ENCODE measurements around the gene SLC39A1. TPM values are rescaled to one million over a fixed set of nuclear protein-coding genes. Genes with fewer than 3 reads are reported as not detected.
A peak's percentile ranks its signal among the peaks of the same experiment; 100 is the strongest.

Gene SLC39A1
- total RNA-seq, 1 donor from 2014 or later = 86.3 TPM

DNA sequence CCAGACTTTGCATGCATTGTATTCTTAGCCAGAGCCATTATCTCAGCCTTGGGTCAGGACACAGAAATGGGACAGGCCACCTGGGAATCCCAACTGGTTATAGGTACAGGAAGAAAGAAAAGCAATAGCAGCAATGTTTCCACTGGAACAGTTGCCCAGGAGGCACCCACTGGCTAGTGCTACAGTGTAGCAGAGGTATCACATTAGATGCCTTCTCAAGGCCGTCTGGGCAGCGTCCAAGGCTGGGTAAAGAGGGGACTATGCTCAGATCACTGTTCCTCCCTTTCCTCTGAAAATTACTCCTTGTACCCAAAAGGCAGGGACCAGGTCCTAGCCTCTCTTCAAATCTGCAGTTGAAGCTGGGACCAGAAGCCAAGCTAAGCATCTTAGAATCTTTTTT lies 7.0 kb upstream of the SLC39A1 start:
- no peaks in the 10 kb centered on the region for H3K27me3 ChIP-seq
- TF ChIP-seq, protein P1, sequence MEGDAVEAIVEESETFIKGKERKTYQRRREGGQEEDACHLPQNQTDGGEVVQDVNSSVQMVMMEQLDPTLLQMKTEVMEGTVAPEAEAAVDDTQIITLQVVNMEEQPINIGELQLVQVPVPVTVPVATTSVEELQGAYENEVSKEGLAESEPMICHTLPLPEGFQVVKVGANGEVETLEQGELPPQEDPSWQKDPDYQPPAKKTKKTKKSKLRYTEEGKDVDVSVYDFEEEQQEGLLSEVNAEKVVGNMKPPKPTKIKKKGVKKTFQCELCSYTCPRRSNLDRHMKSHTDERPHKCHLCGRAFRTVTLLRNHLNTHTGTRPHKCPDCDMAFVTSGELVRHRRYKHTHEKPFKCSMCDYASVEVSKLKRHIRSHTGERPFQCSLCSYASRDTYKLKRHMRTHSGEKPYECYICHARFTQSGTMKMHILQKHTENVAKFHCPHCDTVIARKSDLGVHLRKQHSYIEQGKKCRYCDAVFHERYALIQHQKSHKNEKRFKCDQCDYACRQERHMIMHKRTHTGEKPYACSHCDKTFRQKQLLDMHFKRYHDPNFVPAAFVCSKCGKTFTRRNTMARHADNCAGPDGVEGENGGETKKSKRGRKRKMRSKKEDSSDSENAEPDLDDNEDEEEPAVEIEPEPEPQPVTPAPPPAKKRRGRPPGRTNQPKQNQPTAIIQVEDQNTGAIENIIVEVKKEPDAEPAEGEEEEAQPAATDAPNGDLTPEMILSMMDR (IDR thresholded peaks at IDR 0.05) = no peak
- no peak overlapping the region for H3K4me3 ChIP-seq
- peaks cover 18 to 25% of the 10 kb centered on the region in 2 donors for H3K36me3 ChIP-seq
- no peak for DNase-seq (ENCODE audit: low spot score in 2 of 2)
- peaks cover 0 to 12% of the 10 kb centered on the region in 2 donors for H3K4me1 ChIP-seq
- H3K9me3 ChIP-seq = no peaks in the 10 kb centered on the region
- intact Hi-C loops (cut with DNase I) = no loop called here
- H3K27ac ChIP-seq = no peak overlapping the region

DNA sequence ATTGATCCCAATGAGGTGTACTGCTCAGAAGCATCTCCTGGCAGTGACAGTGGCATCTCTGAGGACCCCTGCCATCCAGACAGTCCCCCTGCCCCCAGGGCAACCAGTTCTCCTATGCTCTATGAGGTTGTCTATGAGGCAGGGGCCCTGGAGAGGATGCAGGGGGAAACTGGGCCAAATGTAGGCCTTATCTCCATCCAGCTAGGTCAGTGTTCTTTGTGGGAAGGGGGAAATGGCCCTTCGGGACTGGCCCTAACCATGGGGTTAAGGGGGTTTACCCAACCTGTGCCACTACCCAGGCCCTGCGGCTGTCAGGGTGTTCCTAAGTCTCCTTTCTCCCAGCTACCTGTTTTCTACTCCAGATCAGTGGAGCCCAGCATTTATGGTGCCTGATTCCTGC lies 5.6 kb upstream of the SLC39A1 start:
- Histone ChIP-seq H3K4me1 (peaks cover 6 to 14% of the 10 kb centered on the region in 2 donors), H3K9me3 (no peaks in the 10 kb centered on the region), H3K27ac (no peak overlapping the region), H3K36me3 (peaks cover 4 to 12% of the 10 kb centered on the region in 2 donors), H3K27me3 (no peaks in the 10 kb centered on the region), H3K4me3 (peak overlapping the region in 1 of 2 donors; percentile 69)
- TF ChIP-seq, protein P1 (IDR thresholded peaks at IDR 0.05) = no peak
- no peak for DNase-seq (ENCODE audit: low spot score in 2 of 2)
- intact Hi-C loops (cut with DNase I) = no loop called here

DNA sequence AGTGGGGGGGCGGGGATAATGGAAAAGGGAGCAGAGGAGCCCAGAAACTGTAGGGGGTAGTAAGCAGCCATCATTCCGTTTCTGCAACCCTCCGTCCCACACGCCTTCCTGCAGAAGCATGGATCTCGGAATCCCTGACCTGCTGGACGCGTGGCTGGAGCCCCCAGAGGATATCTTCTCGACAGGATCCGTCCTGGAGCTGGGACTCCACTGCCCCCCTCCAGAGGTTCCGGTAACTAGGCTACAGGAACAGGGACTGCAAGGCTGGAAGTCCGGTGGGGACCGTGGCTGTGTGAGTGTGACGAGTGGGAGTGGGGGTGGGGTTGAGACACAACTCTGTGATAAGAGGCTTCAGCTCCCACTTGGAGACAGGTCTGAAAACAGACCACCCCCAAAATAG lies 5.1 kb upstream of the SLC39A1 start:
- no peaks in the 10 kb centered on the region for H3K9me3 ChIP-seq
- no peak for DNase-seq (ENCODE audit: low spot score in 2 of 2)
- peak overlapping the region; percentile 62 to 69 for H3K4me3 ChIP-seq
- H3K36me3 ChIP-seq = peaks cover 0 to 6% of the 10 kb centered on the region in 2 donors
- H3K27me3 ChIP-seq = no peaks in the 10 kb centered on the region
- H3K4me1 ChIP-seq = peaks cover 7 to 14% of the 10 kb centered on the region in 2 donors
- H3K27ac ChIP-seq = no peak overlapping the region
- TF ChIP-seq, protein P1 (IDR thresholded peaks at IDR 0.05) = no peak
- intact Hi-C loops (cut with DNase I) = no loop called here

DNA sequence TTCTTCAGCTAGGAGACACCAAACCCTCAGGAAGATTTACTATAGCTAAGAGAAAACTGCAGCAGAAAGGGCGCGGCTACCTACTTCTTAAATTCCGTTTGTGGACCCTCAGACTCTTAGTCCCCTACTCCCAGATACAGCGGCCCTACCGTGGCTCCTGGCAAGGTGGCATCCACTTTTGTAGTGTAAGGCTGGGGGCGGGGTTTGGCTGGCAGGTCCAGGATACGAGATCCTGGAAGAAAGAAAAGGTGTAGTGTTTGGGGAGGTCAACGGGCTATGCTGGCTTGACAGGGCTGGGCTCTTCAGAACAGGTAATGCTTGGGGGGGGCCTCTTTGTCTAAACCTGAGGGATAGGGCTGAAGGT lies 4.6 kb upstream of the SLC39A1 start:
- Histone ChIP-seq H3K9me3 (no peaks in the 10 kb centered on the region), H3K4me3 (peak overlapping the region; percentile 62 to 69), H3K27me3 (no peaks in the 10 kb centered on the region), H3K36me3 (peaks cover 0 to 6% of the 10 kb centered on the region in 2 donors), H3K27ac (peak overlapping the region; percentile 80 to 85), H3K4me1 (peaks cover 7 to 14% of the 10 kb centered on the region in 2 donors)
- TF ChIP-seq, protein P1 (IDR thresholded peaks at IDR 0.05) = no peak
- intact Hi-C loops (cut with DNase I) = loop anchor here (1.0 kb wide), 3 partner anchors 9 to 22 kb away; partner anchors contain the start of genes DENND4B, JTB and RAB13
- no peak for DNase-seq (ENCODE audit: low spot score in 2 of 2)

DNA sequence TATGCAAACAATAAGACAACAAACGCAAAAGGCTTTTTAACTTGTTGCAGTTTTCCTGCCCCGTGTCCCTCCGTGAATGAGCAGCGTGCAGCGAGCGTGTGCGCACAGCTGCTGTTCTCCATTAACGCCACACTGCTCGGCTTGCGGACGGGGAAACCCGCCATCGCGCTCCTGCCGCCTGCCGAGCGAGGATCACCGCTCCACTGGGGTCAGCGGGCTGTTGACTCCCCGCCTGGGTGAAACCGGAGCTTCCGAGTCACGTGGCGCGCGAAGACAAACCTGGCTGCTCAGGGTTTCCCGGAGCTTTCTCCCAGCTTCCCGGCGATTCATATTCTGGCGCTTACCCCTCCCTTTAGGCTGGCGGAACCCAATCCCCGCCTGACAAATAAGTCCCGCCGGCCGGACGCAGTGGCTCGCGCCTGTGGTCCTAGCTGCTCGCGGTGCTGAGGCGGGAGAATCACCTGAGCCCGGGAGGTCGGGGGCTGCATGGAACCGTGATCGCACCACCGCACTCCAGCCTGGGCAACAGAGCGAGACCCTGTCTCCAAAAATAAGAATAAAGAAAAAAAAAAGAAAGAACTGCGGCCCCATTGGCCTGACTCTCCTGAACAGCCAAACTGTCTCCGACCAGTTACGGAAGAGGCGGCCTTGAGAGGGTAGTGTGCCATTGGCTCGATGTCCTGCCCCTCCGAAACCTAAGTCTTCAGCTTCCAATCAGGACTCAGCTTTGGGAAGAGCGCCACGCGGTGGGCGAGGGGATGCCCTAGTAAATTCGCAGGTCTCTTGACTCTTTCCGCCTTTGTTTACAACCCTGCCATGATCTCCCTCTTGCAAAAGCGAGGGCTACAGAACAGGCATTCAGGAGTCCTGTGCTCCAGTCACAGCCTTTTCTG lies 4.0 kb upstream of the SLC39A1 start, which contains the start of gene CREB3L4:
TSS of gene CREB3L4 (plus strand) at position 796 of the 893 bp plus-strand sequence. CDS start 624 bp downstream, outside the sequence.
- Histone ChIP-seq H3K27me3 (no peaks in the 10 kb centered on the region), H3K4me3 (peak within 1 kb of the TSS; percentile 62 to 69), H3K27ac (peak within 1 kb of the TSS; percentile 80 to 85), H3K4me1 (peaks cover 9 to 20% of the 10 kb centered on the region in 2 donors), H3K36me3 (no peaks in the 10 kb centered on the region), H3K9me3 (no peaks in the 10 kb centered on the region)
- peak; percentile 73 to 96 for DNase-seq (ENCODE audit: low spot score in 2 of 2)
- intact Hi-C loops (cut with DNase I) = loop anchor here (1.0 kb wide), 3 partner anchors 10 to 21 kb away; partner anchors contain the start of genes DENND4B, JTB and RAB13
- TF ChIP-seq, protein P1 (IDR thresholded peaks at IDR 0.05) = peak; percentile 6 to 43 (median 43)
